WI38 (cell line): ENCODE measurements around the gene CR1L.
"Not testable (repeated sequence)": the region's sequence is repeated elsewhere in the genome, so short reads cannot be mapped to it uniquely, and the experiment has no call there.

ENCODE experiments used
- H3K4me3 ChIP-seq: 2 replicates; pipeline ENCODE4 v1.5.1; 2011; ENCODE audit warnings: low read depth, mild to moderate bottlenecking, control low read depth, low read length
- TF ChIP-seq, protein P1 (sequence below): IDR thresholded peaks from 2 replicates; pipeline ENCODE4 v1.5.1; 2012; ENCODE audit warnings: low read depth, mild to moderate bottlenecking, control low read depth, low read length

The CR1L gene

DNA sequence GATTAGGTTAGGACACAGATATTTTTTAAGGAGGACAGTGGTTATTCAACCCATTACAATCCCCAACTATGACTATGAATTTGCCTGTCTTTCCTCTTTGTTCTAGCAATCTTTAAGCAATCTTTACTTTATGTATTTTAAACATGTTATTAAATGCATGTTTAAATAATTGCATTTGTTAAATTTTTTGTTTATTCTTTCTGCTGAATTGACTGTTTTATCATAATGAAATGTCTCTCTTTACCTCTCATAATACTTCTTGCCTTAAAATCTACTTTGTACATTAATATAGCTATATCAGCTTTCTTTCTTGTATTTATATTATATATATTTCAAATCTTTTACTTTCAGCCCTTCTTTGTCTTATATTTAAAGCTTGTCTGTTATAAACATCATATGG lies 46.1 kb downstream of the CR1L start:
- TF ChIP-seq, protein P1, sequence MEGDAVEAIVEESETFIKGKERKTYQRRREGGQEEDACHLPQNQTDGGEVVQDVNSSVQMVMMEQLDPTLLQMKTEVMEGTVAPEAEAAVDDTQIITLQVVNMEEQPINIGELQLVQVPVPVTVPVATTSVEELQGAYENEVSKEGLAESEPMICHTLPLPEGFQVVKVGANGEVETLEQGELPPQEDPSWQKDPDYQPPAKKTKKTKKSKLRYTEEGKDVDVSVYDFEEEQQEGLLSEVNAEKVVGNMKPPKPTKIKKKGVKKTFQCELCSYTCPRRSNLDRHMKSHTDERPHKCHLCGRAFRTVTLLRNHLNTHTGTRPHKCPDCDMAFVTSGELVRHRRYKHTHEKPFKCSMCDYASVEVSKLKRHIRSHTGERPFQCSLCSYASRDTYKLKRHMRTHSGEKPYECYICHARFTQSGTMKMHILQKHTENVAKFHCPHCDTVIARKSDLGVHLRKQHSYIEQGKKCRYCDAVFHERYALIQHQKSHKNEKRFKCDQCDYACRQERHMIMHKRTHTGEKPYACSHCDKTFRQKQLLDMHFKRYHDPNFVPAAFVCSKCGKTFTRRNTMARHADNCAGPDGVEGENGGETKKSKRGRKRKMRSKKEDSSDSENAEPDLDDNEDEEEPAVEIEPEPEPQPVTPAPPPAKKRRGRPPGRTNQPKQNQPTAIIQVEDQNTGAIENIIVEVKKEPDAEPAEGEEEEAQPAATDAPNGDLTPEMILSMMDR, result no peak
- H3K4me3 ChIP-seq, result no peak overlapping the region

DNA sequence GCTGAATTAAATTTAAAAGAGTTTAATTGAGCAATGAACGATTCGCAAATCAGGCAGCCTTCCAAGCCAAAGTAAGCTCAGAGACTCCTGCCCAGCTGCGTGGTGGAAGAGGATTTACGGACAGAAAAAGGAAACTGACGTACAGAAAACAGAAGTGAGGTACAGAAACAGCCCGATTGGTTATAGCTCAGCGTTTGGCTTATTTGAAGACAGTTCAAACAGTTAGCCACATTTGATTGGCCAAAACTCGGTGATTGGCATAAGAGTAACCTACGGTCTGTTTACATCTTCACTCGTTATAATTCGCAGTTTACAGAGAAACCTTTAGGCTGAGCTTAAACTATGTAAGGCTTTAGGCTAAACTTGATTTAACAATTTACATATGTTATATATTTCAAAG lies 46.9 kb downstream of the CR1L start:
- H3K4me3 ChIP-seq, result no peak overlapping the region

DNA sequence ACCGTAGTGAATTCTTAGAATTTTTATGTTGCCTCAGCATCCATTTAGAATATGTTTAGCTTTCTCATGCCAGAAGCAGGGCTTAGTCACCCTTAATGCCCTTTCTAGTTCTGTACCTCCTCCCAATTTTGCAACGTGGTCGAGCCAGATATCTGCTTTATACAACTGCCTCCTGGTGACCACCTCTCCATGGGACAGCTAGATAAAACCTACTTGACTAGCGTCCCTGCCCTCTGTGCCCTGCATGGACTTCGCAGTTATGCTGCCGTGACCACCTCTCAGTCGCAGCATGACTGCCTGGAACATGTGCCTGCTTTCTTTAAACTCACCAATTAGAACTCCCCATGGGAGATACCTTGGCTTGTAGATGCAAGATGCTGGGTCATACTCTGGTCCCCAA lies 47.4 kb downstream of the CR1L start:
- H3K4me3 ChIP-seq, result not testable (repeated sequence)

More for the DNA sequence above, 46.9 kb downstream of the CR1L start:
- TF ChIP-seq, protein P1, result no peak

DNA sequence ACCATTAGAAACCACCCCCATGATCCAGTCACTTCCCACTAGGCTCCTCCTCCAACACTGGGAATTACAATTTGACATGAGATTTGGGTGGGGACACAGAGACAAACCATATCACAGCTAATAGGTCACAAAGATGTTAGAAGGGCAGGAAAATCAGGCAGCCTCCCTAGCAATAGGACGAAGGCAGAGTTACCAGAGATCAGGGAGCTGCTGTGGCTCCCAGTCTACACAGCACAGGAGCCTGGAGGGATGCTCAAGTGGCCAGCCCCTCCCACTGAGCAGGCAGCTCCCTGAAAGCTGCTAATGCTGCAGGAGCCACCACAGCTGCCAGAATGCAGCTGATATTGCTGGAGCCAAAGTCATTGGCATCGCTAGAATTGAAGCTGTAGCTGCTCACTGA lies 51.0 kb downstream of the CR1L start:
- H3K4me3 ChIP-seq, result no peak overlapping the region
- TF ChIP-seq, protein P1, result no peak

DNA sequence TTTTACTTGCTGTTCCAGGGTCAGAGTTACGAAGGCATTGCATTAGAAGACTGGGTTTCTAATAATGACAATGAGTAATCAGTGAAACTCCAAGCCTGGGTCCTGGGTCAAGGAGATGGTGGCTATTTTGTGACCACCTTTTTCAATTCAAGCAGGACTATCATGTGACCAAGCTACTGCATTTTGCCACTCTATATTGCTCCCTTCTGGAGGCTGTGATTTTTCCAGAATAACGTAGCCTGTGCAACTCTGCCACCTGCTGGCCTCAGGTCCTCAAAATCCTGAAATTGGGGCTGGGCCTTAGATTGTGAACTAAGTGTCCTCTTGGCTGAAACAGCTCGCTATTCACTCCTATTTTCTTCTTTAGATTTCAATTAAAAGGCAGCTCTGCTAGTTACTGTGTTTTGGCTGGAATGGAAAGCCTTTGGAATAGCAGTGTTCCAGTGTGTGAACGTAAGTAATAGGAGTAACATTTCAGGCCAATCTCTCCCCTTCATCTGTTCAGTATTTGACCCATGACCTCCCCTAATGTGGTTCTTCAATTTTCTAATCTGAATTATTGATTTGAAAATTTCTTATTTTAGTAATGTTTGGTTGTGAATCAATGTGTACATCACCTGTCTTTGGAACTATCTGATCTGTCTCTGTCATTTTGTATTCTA lies 54.0 kb downstream of the CR1L start:
- no peak overlapping the region for H3K4me3 ChIP-seq
- TF ChIP-seq, protein P1, result peak; percentile 56

DNA sequence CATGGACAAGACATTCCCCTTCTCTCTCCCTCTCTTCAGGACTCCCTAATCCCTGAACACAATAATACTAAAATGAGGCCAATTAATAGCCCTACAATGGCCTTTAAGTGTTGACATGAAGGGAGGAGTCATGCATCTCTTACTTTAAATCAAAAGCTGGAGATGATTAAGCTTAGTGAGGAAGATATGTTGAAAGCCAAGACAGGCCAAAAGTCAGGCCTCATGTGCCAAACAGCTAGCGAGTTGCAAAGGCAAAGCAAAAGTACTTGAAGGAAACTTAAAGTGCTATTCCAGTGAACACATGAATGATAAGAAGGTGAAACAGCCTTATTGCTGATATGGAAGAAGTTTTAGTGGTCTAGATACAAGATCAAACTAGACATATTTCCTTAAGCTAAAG lies 57.4 kb downstream of the CR1L start:
- TF ChIP-seq, protein P1, result no peak
- no peak overlapping the region for H3K4me3 ChIP-seq

DNA sequence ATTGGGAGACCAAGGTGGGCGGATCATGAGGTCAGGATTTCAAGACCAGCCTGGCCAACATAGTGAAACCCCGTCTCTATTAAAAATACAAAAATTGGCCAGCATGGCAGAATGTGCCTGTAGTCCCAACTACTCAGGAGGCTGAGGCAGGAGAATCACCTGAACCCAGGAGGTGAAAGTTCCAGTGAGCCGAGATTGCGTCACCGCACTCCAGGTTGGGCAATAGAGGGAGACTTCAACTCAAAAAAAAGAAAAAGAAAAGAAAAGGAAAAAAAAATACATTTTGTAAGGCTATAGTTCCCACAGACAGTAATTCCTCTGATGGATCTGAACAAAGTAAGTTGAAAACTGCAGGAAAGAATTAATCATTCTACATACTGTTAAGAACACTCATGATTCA lies 58.8 kb downstream of the CR1L start:
- H3K4me3 ChIP-seq, result no peak overlapping the region
- TF ChIP-seq, protein P1, result no peak

DNA sequence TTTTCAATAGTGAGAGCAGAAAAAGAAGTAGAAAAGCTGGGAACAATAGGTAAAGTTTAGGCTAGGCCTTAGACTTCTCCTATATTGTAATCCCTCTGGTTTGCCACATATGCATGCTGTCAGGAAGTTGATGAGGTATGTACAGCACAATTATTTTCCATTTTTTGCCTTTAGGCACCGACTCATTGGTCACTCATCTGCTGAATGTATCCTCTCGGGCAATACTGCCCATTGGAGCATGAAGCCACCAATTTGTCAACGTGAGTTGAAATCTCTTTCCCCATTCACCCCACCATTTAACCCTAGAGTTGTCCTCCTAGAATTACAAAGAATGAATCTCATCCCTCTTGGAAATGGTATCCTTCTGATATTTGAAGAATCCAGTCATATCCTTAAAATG lies 63.1 kb downstream of the CR1L start:
- not testable (repeated sequence) for H3K4me3 ChIP-seq
